PC-9 (cell line): ENCODE measurements around the gene AOPEP. TPM values are rescaled to one million over a fixed set of nuclear protein-coding genes. Genes with fewer than 3 reads are reported as not detected.

ENCODE experiments used
- BruUV-seq: library from RNA; stranded (reverse); fragments of 400-500 nt; replicated peaks from 2 replicates; lab custom pipeline; 2021; lab: Mats Ljungman, UMichigan
- CTCF ChIA-PET: fragments of 300-600 bp; sonication (Branson Sonifier 250); formaldehyde crosslinking; loops from one replicate; lab custom pipeline; 2022; ENCODE audit warnings: antibody characterized with exemption; lab: Charles Lee
- POLR2A ChIA-PET: fragments of 300-600 bp; sonication (Branson Sonifier 250); formaldehyde crosslinking; loops from one replicate; lab custom pipeline; 2022; ENCODE audit warnings: antibody characterized with exemption; ENCODE audit not compliant: unreplicated experiment; lab: Charles Lee
- DNase-seq, 2 experiments: peaks; one replicate each; pipeline versions ENCODE4 v3.0.0 to v3.0.0-alpha.2; 2015 to 2022; ENCODE audit warnings: mixed read lengths in 1 of 2
- H2AFZ ChIP-seq: fragments of 200-600 bp; sonication (generic); 2 replicates; pipeline ENCODE4 v1.8.1; 2017; ENCODE audit warnings: antibody characterized with exemption
- H3F3A ChIP-seq: fragments of 200-600 bp; sonication (generic); 2 replicates; pipeline ENCODE4 v1.8.1; 2017; ENCODE audit warnings: antibody characterized with exemption, mild to moderate bottlenecking, low read depth; ENCODE audit not compliant: insufficient read depth
- H3K27ac ChIP-seq: fragments of 200-600 bp; sonication (generic); 2 replicates; pipeline ENCODE4 v1.6.1; 2016; ENCODE audit warnings: mixed run types
- H3K27me3 ChIP-seq: fragments of 200-600 bp; sonication (generic); 2 replicates; pipeline ENCODE4 v1.6.1; 2016; ENCODE audit warnings: low read depth, mixed run types; ENCODE audit not compliant: insufficient read depth
- H3K36me3 ChIP-seq: fragments of 200-600 bp; sonication (generic); 2 replicates; pipeline ENCODE4 v1.6.1; 2016; ENCODE audit warnings: low read depth, mixed run types
- H3K4me1 ChIP-seq: fragments of 200-600 bp; sonication (generic); replicated peaks from 2 replicates; pipeline ENCODE4 v1.6.1; 2016; ENCODE audit warnings: mixed run types; ENCODE audit not compliant: insufficient read depth
- H3K4me2 ChIP-seq: fragments of 200-600 bp; sonication (generic); 2 replicates; pipeline ENCODE4 v1.6.1; 2017; ENCODE audit warnings: mixed run types
- H3K4me3 ChIP-seq: fragments of 200-600 bp; sonication (generic); 2 replicates; pipeline ENCODE4 v1.6.1; 2016; ENCODE audit warnings: mixed run types
- H3K79me2 ChIP-seq: fragments of 200-600 bp; sonication (generic); 2 replicates; pipeline ENCODE4 v1.6.1; 2017; ENCODE audit warnings: low read depth, mixed run types
- H3K9me2 ChIP-seq: fragments of 200-600 bp; sonication (generic); 2 replicates; pipeline ENCODE4 v1.8.1; 2017; ENCODE audit warnings: mild to moderate bottlenecking; ENCODE audit not compliant: insufficient read depth
- H3K9me3 ChIP-seq: fragments of 200-600 bp; sonication (generic); 2 replicates; pipeline ENCODE4 v1.8.1; 2016; ENCODE audit warnings: low read depth; ENCODE audit not compliant: insufficient read depth
- H4K20me1 ChIP-seq: fragments of 200-600 bp; sonication (generic); 2 replicates; pipeline ENCODE4 v1.8.1; 2017; ENCODE audit not compliant: insufficient read depth
- CTCF ChIP-seq: fragments of 200-600 bp; sonication (generic); conservative IDR thresholded peaks from 2 replicates; pipeline ENCODE4 v1.6.1; 2017; ENCODE audit warnings: mixed run types, antibody characterized with exemption, mild to moderate bottlenecking, moderate library complexity
- EZH2 ChIP-seq: fragments of 200-600 bp; sonication (generic); IDR thresholded peaks from 2 replicates; pipeline ENCODE4 v1.8.0; 2017; ENCODE audit warnings: antibody characterized with exemption, low read depth
- intact Hi-C: fragments of 100-400 bp; cut with micrococcal nuclease; formaldehyde crosslinking; loops from one replicate; pipeline ENCODE4 v1.10.0; 2022; ENCODE audit not compliant: unreplicated experiment
- total RNA-seq: library from RNA; stranded (reverse); gene quantifications from 2 replicates; pipeline ENCODE4 v1.2.3, GENCODE V29; 2021

AOPEP gene
- total RNA-seq, 1 experiment from 2014 or later: 90.0 TPM

GRCh38 chr9:95045751-95046150 is 319.3 kb downstream of the AOPEP start:
- no peak for TF ChIP-seq EZH2
- no peak for TF ChIP-seq CTCF
- Histone ChIP-seq H4K20me1 (peaks cover 50% of the 10 kb centered on the region), H3K4me2 (no peak overlapping the region), H3F3A (peaks cover 75% of the 10 kb centered on the region), H3K36me3 (peaks cover 14% of the 10 kb centered on the region; the same call in 1 of the 2 replicates), H3K27me3 (no peaks in the 10 kb centered on the region), H2AFZ (no peak overlapping the region), H3K4me1 (peaks cover 38% of the 10 kb centered on the region), H3K4me3 (no peak overlapping the region), H3K9me2 (no peaks in the 10 kb centered on the region), H3K27ac (peak overlapping the region; percentile 84), H3K79me2 (peaks cover 92% of the 10 kb centered on the region), H3K9me3 (no peaks in the 10 kb centered on the region)
- no TSS peak for BruUV-seq
- intact Hi-C loops: no loop called here
- POLR2A ChIA-PET: interaction anchor here (0.5 kb wide), 1 partner anchor 337 kb away, joined by 4 read pairs; no protein-coding TSS in a partner anchor
- CTCF ChIA-PET: interaction anchor here (0.7 kb wide), 1 partner anchor 1147 kb away, joined by 3 read pairs; no protein-coding TSS in a partner anchor
- DNase-seq: peak in 1 of 2 experiments; percentile 9

GRCh38 chr9:95047452-95048224 is 321.1 kb downstream of the AOPEP start:
- intact Hi-C loops: no loop called here
- no peaks in the 10 kb centered on the region for H3K9me3 ChIP-seq
- peak overlapping the region; percentile 84 for H3K27ac ChIP-seq
- peaks cover 55% of the 10 kb centered on the region for H4K20me1 ChIP-seq
- H2AFZ ChIP-seq: no peak overlapping the region
- H3K4me1 ChIP-seq: peaks cover 45% of the 10 kb centered on the region
- H3K4me2 ChIP-seq: peak overlapping the region; percentile 93
- no TSS peak for BruUV-seq
- H3F3A ChIP-seq: peaks cover 79% of the 10 kb centered on the region
- ChIA-PET POLR2A (interaction anchor here (0.5 to 0.7 kb wide), 4 partner anchors 16 to 254 kb away, joined by 3 to 24 read pairs (median 11); no protein-coding TSS in a partner anchor), CTCF (interaction anchor here (0.7 kb wide), 2 partner anchors 84 to 803 kb away, joined by 5 read pairs; no protein-coding TSS in a partner anchor)
- H3K27me3 ChIP-seq: no peaks in the 10 kb centered on the region
- H3K79me2 ChIP-seq: peaks cover 95% of the 10 kb centered on the region
- DNase-seq: no peak
- TF ChIP-seq EZH2 (no peak), CTCF (no peak)
- H3K9me2 ChIP-seq: no peaks in the 10 kb centered on the region
- H3K4me3 ChIP-seq: peak overlapping the region; percentile 75; the same call in 1 of the 2 replicates
- peaks cover 21% of the 10 kb centered on the region for H3K36me3 ChIP-seq

GRCh38 chr9:95048225-95049087 is 322.0 kb downstream of the AOPEP start:
- DNase-seq: peak; percentile 65 to 76
- Histone ChIP-seq H3F3A (peaks cover 79% of the 10 kb centered on the region), H2AFZ (peak overlapping the region; percentile 49; the same call in 1 of the 2 replicates), H4K20me1 (peaks cover 60% of the 10 kb centered on the region), H3K4me2 (peak overlapping the region; percentile 93), H3K36me3 (peaks cover 26% of the 10 kb centered on the region), H3K27me3 (no peaks in the 10 kb centered on the region), H3K79me2 (peaks cover 97% of the 10 kb centered on the region), H3K27ac (peak overlapping the region; percentile 84), H3K9me2 (no peaks in the 10 kb centered on the region), H3K4me3 (peak overlapping the region; percentile 75), H3K9me3 (no peaks in the 10 kb centered on the region), H3K4me1 (peaks cover 45% of the 10 kb centered on the region)
- ChIA-PET POLR2A (interaction anchor here (0.6 kb wide), 1 partner anchor 16 kb away, joined by 4 read pairs; no protein-coding TSS in a partner anchor), CTCF (no interaction called here)
- intact Hi-C loops: no loop called here
- TSS peak; percentile 9 for BruUV-seq
- TF ChIP-seq CTCF: no peak
- TF ChIP-seq EZH2: no peak
